NCI-H2081 (cell line): ENCODE data around the gene GPR39.

Experiments used
- DNase-seq, 2 experiments: peaks; one replicate each; lab custom pipeline; 2025; lab: John Stamatoyannopoulos, UW

The GPR39 gene

DNA sequence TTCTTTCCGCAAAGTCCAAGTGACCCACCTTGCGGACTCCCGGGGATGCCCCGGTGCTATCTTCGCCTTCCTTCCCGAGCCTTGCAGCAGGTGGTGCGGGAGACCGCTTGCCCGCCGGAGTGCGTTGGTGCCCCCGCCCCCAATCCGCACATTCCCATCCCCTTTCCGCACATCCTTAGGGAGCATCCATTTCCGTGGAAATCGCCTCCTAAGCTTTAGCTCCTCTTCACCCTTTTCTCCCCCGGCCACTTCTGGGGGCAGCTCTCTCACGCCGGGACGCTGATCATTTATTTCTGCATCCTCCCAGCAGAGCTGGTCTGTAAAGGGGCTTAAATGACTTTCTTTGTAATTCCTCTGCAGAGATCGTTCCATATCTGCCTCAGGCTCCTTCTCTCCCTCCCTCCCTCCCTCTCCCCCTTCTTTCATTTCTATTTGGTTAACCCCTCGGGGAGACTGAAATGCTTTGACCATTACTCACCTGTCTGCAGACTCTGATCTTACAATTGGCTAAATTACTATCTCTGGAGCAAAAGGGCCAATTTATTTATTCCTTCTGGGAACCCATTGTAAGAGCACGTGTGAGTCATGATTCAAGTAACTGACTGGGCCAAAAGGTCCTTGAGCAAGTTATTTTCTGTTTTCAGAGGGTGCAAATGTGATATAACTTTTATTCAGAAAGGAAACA is 254.7 kb downstream of the GPR39 start:
- DNase-seq = peak in 1 of 2 experiments; percentile 16

DNA sequence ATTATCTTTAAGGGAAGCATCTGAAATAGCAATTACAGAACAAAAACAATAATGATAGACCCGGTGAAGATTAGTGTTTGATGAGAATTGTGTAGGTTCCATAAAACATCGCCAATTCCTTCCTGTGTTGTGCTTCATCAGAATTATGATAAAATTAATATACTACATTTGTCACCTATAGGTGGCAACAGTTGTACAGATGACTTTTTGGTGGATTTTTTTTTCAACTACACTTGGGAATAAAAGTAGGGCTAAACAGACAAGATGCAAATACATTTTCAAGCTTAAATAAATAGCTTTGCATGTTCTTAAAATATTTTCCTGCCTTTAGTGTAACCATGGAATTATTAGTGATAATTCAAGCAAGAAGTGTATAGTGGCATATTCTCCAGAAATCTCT is 260.4 kb downstream of the GPR39 start:
- no peak for DNase-seq

DNA sequence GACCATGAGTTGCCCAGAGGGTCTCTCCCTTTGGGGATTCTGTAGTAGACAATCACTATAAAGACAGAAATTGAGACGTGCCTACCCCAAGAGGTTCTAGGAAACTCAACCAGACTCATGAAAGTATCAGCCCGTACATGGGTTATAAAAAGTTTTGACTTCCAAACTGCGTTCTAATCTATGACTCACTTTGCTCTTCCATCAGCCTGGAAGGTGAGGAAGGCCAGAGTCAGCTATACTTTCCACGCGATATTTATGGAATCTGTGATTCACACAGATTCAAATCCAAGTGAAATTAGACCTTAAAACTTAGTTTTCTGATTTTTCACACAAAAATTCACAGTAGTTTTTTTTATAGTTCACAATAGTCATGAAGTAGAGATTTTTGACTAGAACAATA is 261.1 kb downstream of the GPR39 start:
- no peak for DNase-seq

DNA sequence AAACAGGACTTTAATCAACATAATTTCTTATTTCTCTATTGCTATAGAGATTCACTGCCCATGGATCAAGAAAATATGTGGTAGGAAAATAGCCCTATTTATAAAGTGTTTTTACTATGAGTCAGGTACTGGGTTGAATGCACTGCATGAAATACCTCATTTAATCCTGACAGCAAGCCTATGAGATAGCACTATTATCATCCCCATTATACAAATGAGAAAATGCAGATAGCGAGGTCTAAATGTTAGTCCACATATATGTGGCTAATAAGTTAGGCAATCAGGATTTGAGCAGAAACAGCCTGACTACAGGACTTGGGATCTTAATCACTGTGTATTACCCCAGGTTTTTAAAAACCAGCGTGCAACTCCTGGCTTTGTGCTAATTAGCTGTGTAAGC is 261.9 kb downstream of the GPR39 start:
- no peak for DNase-seq

DNA sequence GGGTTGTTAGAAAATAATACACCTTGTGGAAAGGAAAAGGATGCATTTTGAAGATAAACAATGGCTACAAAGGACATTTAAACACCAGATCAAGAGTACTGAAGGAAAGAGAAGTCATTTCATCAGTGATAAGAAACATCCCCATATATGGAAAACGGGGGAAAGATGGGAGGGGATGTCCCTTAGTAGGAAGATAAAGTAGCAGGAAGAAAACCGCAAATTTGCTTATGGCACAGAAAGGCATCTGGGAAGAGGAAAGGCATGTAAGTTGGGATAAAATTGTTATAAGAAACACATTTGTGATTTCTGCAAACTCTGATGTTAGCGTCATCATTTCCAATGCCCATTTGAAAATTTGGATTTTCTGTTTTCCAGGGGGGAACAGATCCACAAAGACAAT is 263.9 kb downstream of the GPR39 start:
- DNase-seq = no peak

DNA sequence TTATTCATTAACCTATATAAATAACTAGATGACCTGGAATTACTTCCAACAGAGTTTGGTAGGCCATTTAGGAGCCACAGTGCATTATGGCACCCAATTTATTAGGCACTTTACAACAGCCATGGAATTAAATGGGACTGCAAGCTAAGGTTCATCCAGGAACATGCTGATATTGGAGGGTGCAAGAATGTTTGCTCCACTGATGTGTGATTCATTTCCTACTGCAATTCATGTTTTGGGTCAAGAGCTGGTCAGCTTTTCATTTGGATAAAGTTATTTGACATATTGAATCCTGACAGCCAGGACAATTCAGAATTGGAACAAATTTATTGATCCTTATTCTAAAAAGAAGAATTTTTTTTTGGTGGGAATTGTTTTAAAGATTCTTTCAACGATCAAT is 265.2 kb downstream of the GPR39 start:
- no peak for DNase-seq

DNA sequence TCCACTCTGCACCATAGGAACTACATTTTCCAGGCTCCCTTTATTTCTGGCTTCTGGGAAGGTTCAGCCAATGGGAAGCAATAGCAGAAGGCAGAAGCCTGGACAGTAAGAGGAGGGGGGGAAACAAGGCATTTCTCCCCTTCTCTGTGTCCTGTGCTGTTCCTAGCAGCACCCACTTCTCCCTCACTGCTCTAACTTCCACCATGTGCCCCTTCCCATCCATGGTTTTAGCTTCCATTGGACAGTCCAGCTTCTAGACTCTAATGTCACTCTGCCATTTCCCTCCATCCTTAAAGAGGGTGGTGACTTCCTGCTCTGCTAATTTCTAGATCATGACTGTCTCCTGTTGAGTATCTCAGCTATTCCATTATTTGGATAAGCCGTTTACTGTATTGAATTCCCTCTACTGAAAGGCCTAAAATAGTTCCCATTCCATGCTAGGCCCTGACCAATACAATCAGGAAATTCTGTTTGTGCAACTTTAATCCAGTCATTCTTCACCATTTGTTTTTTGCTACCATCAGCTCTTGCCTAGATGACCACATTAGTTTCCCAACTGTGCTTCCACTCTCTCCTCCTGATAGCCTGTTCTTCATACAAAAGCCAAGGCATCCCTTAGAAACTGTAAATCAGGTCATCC is 274.2 kb downstream of the GPR39 start:
- DNase-seq = no peak

DNA sequence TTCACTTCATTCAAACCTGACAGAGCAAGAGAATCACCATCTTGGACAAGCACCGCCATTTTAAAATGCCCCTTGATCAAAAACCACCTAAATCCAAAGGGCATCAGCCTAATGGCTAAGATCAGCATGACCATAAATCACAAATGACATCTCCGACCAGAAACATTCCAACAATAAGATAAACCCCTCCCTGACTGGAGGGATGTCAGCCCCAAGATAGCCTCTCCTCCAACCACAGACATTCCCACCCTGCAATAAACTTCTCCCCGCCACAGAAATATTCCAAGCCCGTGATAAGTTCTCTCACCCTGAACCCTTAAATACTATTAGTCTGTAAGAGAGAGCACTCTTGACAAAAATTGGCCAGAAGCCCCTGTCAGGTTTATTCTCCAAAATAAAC is 275.0 kb downstream of the GPR39 start:
- no peak for DNase-seq

DNA sequence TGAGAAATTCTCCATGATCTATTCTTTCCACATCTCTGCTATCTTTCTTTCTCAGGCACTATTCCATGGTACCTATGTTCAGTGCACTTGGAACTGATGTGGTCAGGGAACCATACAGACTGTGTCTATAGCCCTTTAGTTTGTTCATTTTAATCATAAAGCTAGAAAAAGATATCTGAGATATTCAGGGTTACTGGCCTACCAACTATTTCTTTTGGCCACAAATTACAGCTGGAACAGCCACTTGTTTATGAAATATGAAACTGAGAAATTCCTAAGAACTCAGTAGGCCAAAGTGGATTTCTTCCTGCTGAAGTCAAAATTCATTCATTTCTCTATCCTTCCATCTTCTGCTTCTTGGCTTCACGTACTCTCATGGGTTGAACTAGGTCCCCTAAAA is 276.2 kb downstream of the GPR39 start:
- DNase-seq = no peak
